Mucosa of descending colon (tissue), 3 donors: ENCODE data around the gene PAX9. TPM values are rescaled to one million over a fixed set of nuclear protein-coding genes. Genes with fewer than 3 reads are reported as not detected.

Source experiments
- ATAC-seq: fragments of 200-7000 bp; cut with Tn5 transposase; one replicate; pipeline ENCODE4 v1.9.1; 2020; ENCODE audit warnings: mild to moderate bottlenecking, moderate library complexity
- DNase-seq, 3 donors: peaks; one replicate each; pipeline ENCODE4 v3.0.0-alpha.2; 2020
- H3K36me3 ChIP-seq: fragments of 200-600 bp; one replicate; pipeline ENCODE4 v1.8.0; 2021; ENCODE audit warnings: low read depth, mild to moderate bottlenecking
- H3K4me1 ChIP-seq: fragments of 200-600 bp; one replicate; pipeline ENCODE4 v1.8.0; 2021; ENCODE audit warnings: low read depth, mild to moderate bottlenecking
- H3K4me3 ChIP-seq: fragments of 200-600 bp; one replicate; pipeline ENCODE4 v1.8.0; 2021; ENCODE audit warnings: mild to moderate bottlenecking
- H3K9me3 ChIP-seq: fragments of 200-600 bp; one replicate; pipeline ENCODE4 v1.8.0; 2021; ENCODE audit warnings: mild to moderate bottlenecking
- CTCF ChIP-seq: fragments of 200-600 bp; IDR thresholded peaks from one replicate; pipeline ENCODE4 v1.8.0; 2022; ENCODE audit warnings: antibody characterized with exemption, mild to moderate bottlenecking
- intact Hi-C, 2 donors: fragments of 100-400 bp; cut with DNase I in 1 of 2; cut with micrococcal nuclease in 1 of 2; formaldehyde crosslinking; loops; one replicate each; pipeline versions ENCODE4 v1.11.0 to v1.11.1; 2022; cut with DNase I, micrococcal nuclease
- total RNA-seq, 3 donors: library from RNA; stranded (reverse); fragmentation: NEBNext Ultra II Directional in 2 of 3; extraction: Animal tissue kit (Norgen Biotek cat#: 25700) in 2 of 3; gene quantifications; one replicate each; pipeline versions ENCODE4 v1.2.1 to v1.2.4, GENCODE V29; 2021 to 2023
- donor health status: DM: no; HTN: no; CAD: no; lungs with moderate emphysema.
- donor health status: DM: no; HTN: no; CAD: no.
- donor health status: DM: no; HTN: yes; CAD: no.

PAX9 gene
- total RNA-seq, 3 donors from 2014 or later, result 0.29 to 0.44 (median 0.38) TPM

- Histone ChIP-seq H3K4me1 (no peaks in the 10 kb centered on the region), H3K4me3 (no peak overlapping the region)
Observed at GRCh38 chr14:36726128-36726527, 64.5 kb downstream of the PAX9 start.

More at GRCh38 chr14:36726128-36726527, 64.5 kb downstream of the PAX9 start:
- Histone ChIP-seq H3K36me3 (no peaks in the 10 kb centered on the region), H3K9me3 (no peaks in the 10 kb centered on the region)
- ATAC-seq (no peak), DNase-seq (no peak)
- TF ChIP-seq CTCF, result no peak
- intact Hi-C loops, result no loop called here

Other genes starting within 250 kb of the PAX9 start
- not detected for gene NKX2-1, start 141.6 kb upstream of the PAX9 start, total RNA-seq
- gene NKX2-8, start 79.2 kb upstream of the PAX9 start, total RNA-seq, result not detected